ENCODE measurements around the gene TAAR9. TPM values are rescaled to one million over a fixed set of nuclear protein-coding genes. Genes with fewer than 3 reads are reported as not detected.
"Not testable (repeated sequence)": the region's sequence is repeated elsewhere in the genome, so short reads cannot be mapped to it uniquely, and the experiment has no call there.

TAAR9 gene
- total and polyA plus RNA-seq, 7 donors: not detected

- 79 to 90% methylated on average over 3 of the region's 3 CpGs for WGBS, 2 donors
- intact Hi-C loops (cut with DNase I): loop anchor here (10.0 kb wide), 2 partner anchors 258 to 1018 kb away; partner anchors contain the start of gene SLC18B1
- TF ChIP-seq EP300 (IDR thresholded peaks at IDR 0.05) (no peak), POLR2AphosphoS5 (IDR thresholded peaks at IDR 0.05) (no peak), POLR2A (IDR thresholded peaks at IDR 0.05) (no peak)
- TF ChIP-seq, protein P1, sequence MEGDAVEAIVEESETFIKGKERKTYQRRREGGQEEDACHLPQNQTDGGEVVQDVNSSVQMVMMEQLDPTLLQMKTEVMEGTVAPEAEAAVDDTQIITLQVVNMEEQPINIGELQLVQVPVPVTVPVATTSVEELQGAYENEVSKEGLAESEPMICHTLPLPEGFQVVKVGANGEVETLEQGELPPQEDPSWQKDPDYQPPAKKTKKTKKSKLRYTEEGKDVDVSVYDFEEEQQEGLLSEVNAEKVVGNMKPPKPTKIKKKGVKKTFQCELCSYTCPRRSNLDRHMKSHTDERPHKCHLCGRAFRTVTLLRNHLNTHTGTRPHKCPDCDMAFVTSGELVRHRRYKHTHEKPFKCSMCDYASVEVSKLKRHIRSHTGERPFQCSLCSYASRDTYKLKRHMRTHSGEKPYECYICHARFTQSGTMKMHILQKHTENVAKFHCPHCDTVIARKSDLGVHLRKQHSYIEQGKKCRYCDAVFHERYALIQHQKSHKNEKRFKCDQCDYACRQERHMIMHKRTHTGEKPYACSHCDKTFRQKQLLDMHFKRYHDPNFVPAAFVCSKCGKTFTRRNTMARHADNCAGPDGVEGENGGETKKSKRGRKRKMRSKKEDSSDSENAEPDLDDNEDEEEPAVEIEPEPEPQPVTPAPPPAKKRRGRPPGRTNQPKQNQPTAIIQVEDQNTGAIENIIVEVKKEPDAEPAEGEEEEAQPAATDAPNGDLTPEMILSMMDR (IDR thresholded peaks at IDR 0.05): no peak
- no peak for DNase-seq
- H3K27me3 ChIP-seq: peaks cover 0 to 4% (median 0%) of the 10 kb centered on the region in 3 donors
- no peak overlapping the region for H3K27ac ChIP-seq
- H3K4me1 ChIP-seq: no peaks in the 10 kb centered on the region
- H3K36me3 ChIP-seq: no peaks in the 10 kb centered on the region
- H3K4me3 ChIP-seq: no peak overlapping the region
- no peaks in the 10 kb centered on the region for H3K9me3 ChIP-seq
Observed at GRCh38 chr6:132537145-132537544, 932 bp upstream of the TAAR9 start.

GRCh38 chr6:132544826-132545225 is 6.7 kb downstream of the TAAR9 start:
- DNase-seq: no peak
- no peaks in the 10 kb centered on the region for H3K27me3 ChIP-seq
- H3K4me3 ChIP-seq: no peak overlapping the region
- TF ChIP-seq EP300 (IDR thresholded peaks at IDR 0.05): no peak
- TF ChIP-seq, protein P1 (IDR thresholded peaks at IDR 0.05): no peak
- no peak for TF ChIP-seq POLR2AphosphoS5 (IDR thresholded peaks at IDR 0.05)
- no peak for TF ChIP-seq POLR2A (IDR thresholded peaks at IDR 0.05)
- no peaks in the 10 kb centered on the region for H3K36me3 ChIP-seq
- H3K9me3 ChIP-seq: no peaks in the 10 kb centered on the region
- no peaks in the 10 kb centered on the region for H3K4me1 ChIP-seq
- intact Hi-C loops (cut with DNase I): no loop called here
- no peak overlapping the region for H3K27ac ChIP-seq

GRCh38 chr6:132548746-132549463 is 10.8 kb downstream of the TAAR9 start:
- no peaks in the 10 kb centered on the region for H3K27me3 ChIP-seq
- intact Hi-C loops (cut with DNase I): no loop called here
- WGBS, 2 donors: 91% methylated on average over 4 of the region's 4 CpGs
- no peak overlapping the region for H3K4me3 ChIP-seq
- H3K9me3 ChIP-seq: no peaks in the 10 kb centered on the region
- DNase-seq: no peak
- no peak overlapping the region for H3K27ac ChIP-seq
- no peaks in the 10 kb centered on the region for H3K36me3 ChIP-seq
- TF ChIP-seq, protein P1 (IDR thresholded peaks at IDR 0.05): no peak
- TF ChIP-seq POLR2AphosphoS5 (IDR thresholded peaks at IDR 0.05): no peak
- TF ChIP-seq EP300 (IDR thresholded peaks at IDR 0.05): no peak
- no peak for TF ChIP-seq POLR2A (IDR thresholded peaks at IDR 0.05)
- no peaks in the 10 kb centered on the region for H3K4me1 ChIP-seq

- H3K9me3 ChIP-seq: no peaks in the 10 kb centered on the region
- intact Hi-C loops (cut with DNase I): no loop called here
- no peaks in the 10 kb centered on the region for H3K27me3 ChIP-seq
- WGBS, 2 donors: 87% methylated on average over 4 of the region's 4 CpGs
- H3K4me3 ChIP-seq: no peak overlapping the region
- no peak for DNase-seq
- no peak for TF ChIP-seq POLR2AphosphoS5 (IDR thresholded peaks at IDR 0.05)
- TF ChIP-seq, protein P1 (IDR thresholded peaks at IDR 0.05): no peak
- no peak for TF ChIP-seq POLR2A (IDR thresholded peaks at IDR 0.05)
- TF ChIP-seq EP300 (IDR thresholded peaks at IDR 0.05): no peak
- H3K4me1 ChIP-seq: no peaks in the 10 kb centered on the region
- H3K36me3 ChIP-seq: no peaks in the 10 kb centered on the region
- no peak overlapping the region for H3K27ac ChIP-seq
Observed at GRCh38 chr6:132551214-132551613, 13.1 kb downstream of the TAAR9 start.

DNA sequence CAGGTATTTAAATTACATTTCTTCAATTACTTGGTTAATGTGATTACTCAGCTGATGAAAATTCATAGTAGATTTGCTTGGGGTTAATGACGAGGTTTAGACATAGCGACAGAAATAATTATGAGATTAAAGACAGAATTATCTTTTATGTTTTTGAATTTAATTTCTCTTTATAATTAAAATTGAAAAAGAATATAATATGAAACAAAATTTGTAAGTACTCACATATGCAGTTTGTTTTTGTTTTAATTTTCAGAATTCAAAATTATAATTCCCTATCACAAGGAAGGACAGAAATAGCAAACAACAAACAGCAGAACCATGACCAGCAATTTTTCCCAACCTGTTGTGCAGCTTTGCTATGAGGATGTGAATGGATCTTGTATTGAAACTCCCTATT is 14.3 kb downstream of the TAAR9 start, which contains the start of gene TAAR8:
TSS of gene TAAR8 (plus strand) at position 301 of the 400 bp plus-strand sequence. CDS start at position 322, 21 bp downstream.
- no peak for DNase-seq
- Histone ChIP-seq H3K27ac (no peak within 1 kb of the TSS), H3K9me3 (no peaks in the 10 kb centered on the region), H3K4me1 (no peaks in the 10 kb centered on the region), H3K36me3 (no peaks in the 10 kb centered on the region), H3K27me3 (no peaks in the 10 kb centered on the region), H3K4me3 (no peak within 1 kb of the TSS)
- intact Hi-C loops (cut with DNase I): no loop called here
- TF ChIP-seq EP300 (IDR thresholded peaks at IDR 0.05): no peak
- WGBS, 2 donors: 90 to 95% methylated on average over 2 of the region's 2 CpGs

DNA sequence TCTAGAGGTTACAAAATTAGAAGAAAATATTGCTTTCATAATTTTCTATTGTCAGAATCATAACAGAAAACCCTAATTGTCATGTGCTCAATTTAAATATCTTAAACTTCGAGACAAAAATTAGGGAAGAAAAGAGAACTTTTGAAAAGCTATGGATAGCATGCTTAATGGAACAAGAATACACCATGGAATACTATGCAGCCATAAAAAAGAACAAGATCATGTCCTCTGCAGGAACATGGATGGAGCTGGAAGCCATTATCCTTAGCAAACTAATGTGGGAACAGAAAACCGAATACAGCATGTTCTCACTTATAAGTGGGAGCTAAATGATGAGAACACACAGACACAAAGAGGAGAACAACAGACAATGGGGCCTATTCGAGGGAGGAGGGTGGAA is 22.0 kb downstream of the TAAR9 start:
- 59 to 80% methylated on average over 3 of the region's 3 CpGs for WGBS, 2 donors
- H3K27me3 ChIP-seq; H3K36me3 ChIP-seq; H3K4me3 ChIP-seq; H3K27ac ChIP-seq; H3K9me3 ChIP-seq; intact Hi-C loops (cut with DNase I); H3K4me1 ChIP-seq; DNase-seq: not testable (repeated sequence)

All from sigmoid colon (tissue), 7 donors.